ENCODE measurements around the gene CHRNA5.
"Not testable (repeated sequence)": the region's sequence is repeated elsewhere in the genome, so short reads cannot be mapped to it uniquely, and the experiment has no call there.

Gene CHRNA5

GRCh38 chr15:78565951-78566774, 843 bp downstream of the CHRNA5 start:
- DNase-seq (ENCODE audit: low read depth), result no peak

- DNase-seq (ENCODE audit: low read depth), result no peak
Observed at GRCh38 chr15:78567531-78567930, 2.2 kb downstream of the CHRNA5 start.

GRCh38 chr15:78570710-78571109, 5.4 kb downstream of the CHRNA5 start:
- no peak for DNase-seq (ENCODE audit: low read depth)

- DNase-seq (ENCODE audit: low read depth), result no peak
Observed at GRCh38 chr15:78571382-78571781, 6.1 kb downstream of the CHRNA5 start.

GRCh38 chr15:78573416-78573815, 8.1 kb downstream of the CHRNA5 start:
- no peak for DNase-seq (ENCODE audit: low read depth)

GRCh38 chr15:78574944-78575343, 9.6 kb downstream of the CHRNA5 start:
- no peak for DNase-seq (ENCODE audit: low read depth)

- DNase-seq (ENCODE audit: low read depth), result no peak
Observed at GRCh38 chr15:78597583-78597982, 32.3 kb downstream of the CHRNA5 start.

- no peak for DNase-seq (ENCODE audit: low read depth)
Observed at GRCh38 chr15:78598348-78598747, 33.0 kb downstream of the CHRNA5 start.

- DNase-seq (ENCODE audit: low read depth), result no peak
Observed at GRCh38 chr15:78599189-78599588, 33.9 kb downstream of the CHRNA5 start.

GRCh38 chr15:78603467-78603866, 38.1 kb downstream of the CHRNA5 start:
- no peak for DNase-seq (ENCODE audit: low read depth)

GRCh38 chr15:78604420-78604819, 39.1 kb downstream of the CHRNA5 start:
- no peak for DNase-seq (ENCODE audit: low read depth)

- DNase-seq (ENCODE audit: low read depth), result no peak
Observed at GRCh38 chr15:78605201-78605600, 39.9 kb downstream of the CHRNA5 start.

- no peak for DNase-seq (ENCODE audit: low read depth)
Observed at GRCh38 chr15:78605680-78606079, 40.4 kb downstream of the CHRNA5 start.

GRCh38 chr15:78609551-78609950, 44.2 kb downstream of the CHRNA5 start:
- DNase-seq (ENCODE audit: low read depth), result not testable (repeated sequence)

GRCh38 chr15:78614021-78614420, 48.7 kb downstream of the CHRNA5 start:
- DNase-seq (ENCODE audit: low read depth), result no peak

- DNase-seq (ENCODE audit: low read depth), result no peak
Observed at GRCh38 chr15:78615151-78615589, 49.9 kb downstream of the CHRNA5 start.

GRCh38 chr15:78616506-78616905, 51.2 kb downstream of the CHRNA5 start:
- no peak for DNase-seq (ENCODE audit: low read depth)

GRCh38 chr15:78617076-78617475, 51.8 kb downstream of the CHRNA5 start:
- DNase-seq (ENCODE audit: low read depth), result no peak

- no peak for DNase-seq (ENCODE audit: low read depth)
Observed at GRCh38 chr15:78617516-78617915, 52.2 kb downstream of the CHRNA5 start.

GRCh38 chr15:78618064-78618463, 52.7 kb downstream of the CHRNA5 start:
- no peak for DNase-seq (ENCODE audit: low read depth)

GRCh38 chr15:78618490-78618934, 53.2 kb downstream of the CHRNA5 start:
- DNase-seq (ENCODE audit: low read depth), result peak; percentile 66

GRCh38 chr15:78619022-78619950, 54.0 kb downstream of the CHRNA5 start:
- no peak for DNase-seq (ENCODE audit: low read depth)

GRCh38 chr15:78620021-78620526, 54.8 kb downstream of the CHRNA5 start:
- DNase-seq (ENCODE audit: low read depth), result no peak

Measured in stimulated activated CD4-positive, alpha-beta T cell treated with anti-CD3 and anti-CD28 coated beads, Interleukin-2, amount 100 ng/mL, for 4 hours (primary cell).